Activated CD8-positive, alpha-beta T cell treated with anti-CD3 and anti-CD28 coated beads for 36 hours (primary cell): ENCODE measurements around the gene CLINT1. TPM values are rescaled to one million over a fixed set of nuclear protein-coding genes. Genes with fewer than 3 reads are reported as not detected.
A peak's percentile ranks its signal among the peaks of the same experiment; 100 is the strongest.

ENCODE experiments used
- ATAC-seq: fragments of 200-7000 bp; cut with Tn5 transposase; one replicate; pipeline ENCODE4 v1.10.0; 2021; ENCODE audit warnings: mild to moderate bottlenecking, moderate library complexity
- CTCF ChIA-PET: fragments of 350-600 bp; sonication (Branson Sonifier 250); formaldehyde crosslinking; loops from one replicate; lab custom pipeline; 2021; ENCODE audit warnings: antibody characterized with exemption; lab: Charles Lee
- POLR2A ChIA-PET: fragments of 350-600 bp; sonication (Branson Sonifier 250); formaldehyde crosslinking; loops from one replicate; lab custom pipeline; 2021; ENCODE audit warnings: antibody characterized with exemption; lab: Charles Lee
- DNase-seq: peaks from one replicate; pipeline ENCODE4 v3.0.0-alpha.2; 2020
- H3K27ac Mint-ChIP-seq: one replicate; pipeline ENCODE4 v1.8.0; 2021; ENCODE audit warnings: mild to moderate bottlenecking, mixed read lengths
- H3K27me3 Mint-ChIP-seq: one replicate; pipeline ENCODE4 v1.8.0; 2021; ENCODE audit warnings: mixed read lengths
- H3K36me3 Mint-ChIP-seq: one replicate; pipeline ENCODE4 v1.8.0; 2021; ENCODE audit warnings: low read depth, mixed read lengths
- H3K4me1 Mint-ChIP-seq: one replicate; pipeline ENCODE4 v1.8.0; 2021; ENCODE audit warnings: low read depth, mixed read lengths
- H3K4me3 Mint-ChIP-seq: one replicate; pipeline ENCODE4 v1.8.0; 2021; ENCODE audit warnings: mild to moderate bottlenecking, moderate library complexity, mixed read lengths
- H3K9me3 Mint-ChIP-seq: one replicate; pipeline ENCODE4 v1.8.0; 2021; ENCODE audit warnings: mixed read lengths
- CTCF ChIP-seq: fragments of 200-600 bp; IDR thresholded peaks from one replicate; pipeline ENCODE4 v1.8.0; 2022; ENCODE audit warnings: antibody characterized with exemption, mild to moderate bottlenecking
- intact Hi-C: fragments of 100-400 bp; cut with micrococcal nuclease; formaldehyde crosslinking; loops from one replicate; pipeline ENCODE4 v1.10.0; 2022
- total RNA-seq, 2 experiments: library from RNA; stranded (reverse); gene quantifications; one replicate each; pipeline ENCODE4 v1.2.3, GENCODE V29; 2021

The CLINT1 gene
- total RNA-seq, 2 experiments from 2014 or later, result 56.8 to 60.7 TPM

- Mint-ChIP-seq H3K36me3 (no peaks in the 10 kb centered on the region), H3K27ac (no peak overlapping the region), H3K4me1 (no peaks in the 10 kb centered on the region), H3K9me3 (no peaks in the 10 kb centered on the region), H3K27me3 (no peaks in the 10 kb centered on the region), H3K4me3 (no peak overlapping the region)
- no peak for ATAC-seq
- POLR2A ChIA-PET, result no interaction called here
- DNase-seq, result no peak
- intact Hi-C loops, result no loop called here
- no peak for TF ChIP-seq CTCF
- CTCF ChIA-PET, result interaction anchor here (1.9 kb wide), 1 partner anchor 182 kb away, joined by 5 read pairs; no protein-coding TSS in a partner anchor
Observed at GRCh38 chr5:157766442-157766841, 92.5 kb downstream of the CLINT1 start.

GRCh38 chr5:157764531-157764930, 94.4 kb downstream of the CLINT1 start:
- H3K4me3 Mint-ChIP-seq, result no peak overlapping the region
- ATAC-seq (no peak), DNase-seq (no peak)
- intact Hi-C loops, result loop anchor here (5.0 kb wide), 2 partner anchors 183 to 233 kb away; no protein-coding TSS in a partner anchor
- ChIA-PET POLR2A (no interaction called here), CTCF (interaction anchor here (1.3 to 7.4 kb wide), 3 partner anchors 19 to 185 kb away, joined by 3 to 53 read pairs (median 51); partner anchors contain the start of gene LSM11)
- no peaks in the 10 kb centered on the region for H3K27me3 Mint-ChIP-seq
- H3K9me3 Mint-ChIP-seq, result no peaks in the 10 kb centered on the region
- no peak for TF ChIP-seq CTCF
- H3K4me1 Mint-ChIP-seq, result no peaks in the 10 kb centered on the region
- H3K27ac Mint-ChIP-seq, result no peak overlapping the region
- H3K36me3 Mint-ChIP-seq, result no peaks in the 10 kb centered on the region

- peak; percentile 82 for TF ChIP-seq CTCF
- Mint-ChIP-seq H3K27ac (no peak overlapping the region), H3K36me3 (no peaks in the 10 kb centered on the region), H3K4me1 (peaks cover 4% of the 10 kb centered on the region), H3K9me3 (no peaks in the 10 kb centered on the region), H3K4me3 (no peak overlapping the region), H3K27me3 (no peaks in the 10 kb centered on the region)
- DNase-seq (peak; percentile 25), ATAC-seq (peak; percentile 88)
- intact Hi-C loops, result loop anchor here (5.0 kb wide), 2 partner anchors 185 to 235 kb away; no protein-coding TSS in a partner anchor
- CTCF ChIA-PET, result interaction anchor here (0.6 to 7.4 kb wide), 39 partner anchors 9 to 1371 kb away, joined by 3 to 53 read pairs (median 4); partner anchors contain the start of gene LSM11
- POLR2A ChIA-PET, result no interaction called here
Observed at GRCh38 chr5:157761690-157762621, 97.0 kb downstream of the CLINT1 start.

GRCh38 chr5:157758706-157759105, 100.2 kb downstream of the CLINT1 start:
- no peak for TF ChIP-seq CTCF
- peaks cover 4% of the 10 kb centered on the region for H3K4me1 Mint-ChIP-seq
- H3K27ac Mint-ChIP-seq, result no peak overlapping the region
- DNase-seq (no peak), ATAC-seq (no peak)
- intact Hi-C loops, result no loop called here
- ChIA-PET POLR2A (no interaction called here), CTCF (interaction anchor here (1.6 to 7.4 kb wide), 3 partner anchors 13 to 237 kb away, joined by 4 to 51 read pairs (median 29); partner anchors contain the start of gene LSM11)
- H3K27me3 Mint-ChIP-seq, result no peaks in the 10 kb centered on the region
- no peaks in the 10 kb centered on the region for H3K9me3 Mint-ChIP-seq
- H3K4me3 Mint-ChIP-seq, result no peak overlapping the region
- peaks cover 9% of the 10 kb centered on the region for H3K36me3 Mint-ChIP-seq

- peaks cover 18% of the 10 kb centered on the region for H3K36me3 Mint-ChIP-seq
Observed at GRCh38 chr5:157756122-157756521, 102.8 kb downstream of the CLINT1 start.

More at GRCh38 chr5:157756122-157756521, 102.8 kb downstream of the CLINT1 start:
- intact Hi-C loops, result no loop called here
- no peaks in the 10 kb centered on the region for H3K9me3 Mint-ChIP-seq
- peaks cover 4% of the 10 kb centered on the region for H3K4me1 Mint-ChIP-seq
- CTCF ChIA-PET, result interaction anchor here (2.0 to 3.6 kb wide), 2 partner anchors 13 to 193 kb away, joined by 6 to 24 read pairs; partner anchors contain the start of gene LSM11
- DNase-seq (no peak), ATAC-seq (no peak)
- H3K4me3 Mint-ChIP-seq, result no peak overlapping the region
- POLR2A ChIA-PET, result interaction anchor here (1.7 kb wide), 1 partner anchor 12 kb away, joined by 5 read pairs; no protein-coding TSS in a partner anchor
- no peak for TF ChIP-seq CTCF
- no peak overlapping the region for H3K27ac Mint-ChIP-seq
- no peaks in the 10 kb centered on the region for H3K27me3 Mint-ChIP-seq
